SK-N-SH (cell line): Measurements from ENCODE around the gene UBL7. TPM values are rescaled to one million over a fixed set of nuclear protein-coding genes. Genes with fewer than 3 reads are reported as not detected.

Experiments
- CTCF ChIA-PET: fragments of 300-600, 350-600 bp; formaldehyde crosslinking; extraction: SDS; loops from one replicate; lab custom pipeline; 2021; lab: Yijun Ruan, JAX
- POLR2A ChIA-PET: fragments of 350-600 bp; sonication (Branson Sonifier 250); formaldehyde crosslinking; extraction: SDS; loops from one replicate; lab custom pipeline; 2020; ENCODE audit warnings: antibody characterized with exemption, inconsistent platforms; lab: Yijun Ruan, JAX
- DNase-seq: peaks from one replicate; pipeline ENCODE4 v3.0.0; 2012
- H2AFZ ChIP-seq: fragments of 200-600 bp; sonication (generic); 2 replicates; pipeline ENCODE4 v1.8.1; 2016; ENCODE audit warnings: antibody characterized with exemption, mild to moderate bottlenecking, low read depth
- H3F3A ChIP-seq: fragments of 200-600 bp; sonication (generic); replicated peaks from 2 replicates; pipeline ENCODE3; 2016; ENCODE audit warnings: antibody characterized with exemption, mild to moderate bottlenecking; ENCODE audit not compliant: insufficient read depth
- H3K27ac ChIP-seq, 2 experiments: fragments of 200-500 bp in 1 of 2; fragments of 200-600 bp in 1 of 2; sonication (Bioruptor generic) in 1 of 2; sonication (generic), shearing (Covaris generic) in 1 of 2; 2 replicates each; pipeline versions ENCODE4 v1.5.1 to v1.6.1; 2014 to 2016; ENCODE audit warnings: low read depth in 2 of 2, inconsistent platforms in 1 of 2, low read length in 1 of 2, mild to moderate bottlenecking in 1 of 2, mixed read lengths in 1 of 2
- H3K27me3 ChIP-seq: fragments of 200-600 bp; sonication (generic), shearing (Covaris generic); 2 replicates; pipeline ENCODE4 v1.6.1; 2016; ENCODE audit warnings: mixed run types; ENCODE audit not compliant: insufficient read depth
- H3K36me3 ChIP-seq, 2 experiments: fragments of 200-500 bp in 1 of 2; fragments of 200-600 bp in 1 of 2; sonication (Bioruptor generic) in 1 of 2; sonication (generic) in 1 of 2; replicated peaks in 1 of 2; 2 replicates each; pipeline versions ENCODE3 to v1.5.1; 2014 to 2016; ENCODE audit warnings: low read length in 1 of 2, mild to moderate bottlenecking in 1 of 2; ENCODE audit not compliant: insufficient read depth in 2 of 2, control insufficient read depth in 1 of 2
- H3K4me1 ChIP-seq, 2 experiments: fragments of 200-500 bp in 1 of 2; fragments of 200-600 bp in 1 of 2; sonication (Bioruptor generic) in 1 of 2; sonication (generic), shearing (Covaris generic) in 1 of 2; 2 replicates each; pipeline versions ENCODE4 v1.5.1 to v1.6.1; 2014 to 2016; ENCODE audit warnings: low read depth in 1 of 2, low read length in 1 of 2, mixed run types in 1 of 2; ENCODE audit not compliant: insufficient read depth in 2 of 2, control insufficient read depth in 1 of 2
- H3K4me2 ChIP-seq: fragments of 200-600 bp; sonication (generic), shearing (Covaris generic); 2 replicates; pipeline ENCODE4 v1.6.1; 2017; ENCODE audit warnings: mixed run types
- H3K4me3 ChIP-seq, 2 experiments: fragments of 200-500 bp in 1 of 2; fragments of 200-600 bp in 1 of 2; sonication (Bioruptor generic) in 1 of 2; sonication (generic), shearing (Covaris generic) in 1 of 2; 2 replicates each; pipeline versions ENCODE4 v1.5.1 to v1.8.1; 2014 to 2016; ENCODE audit warnings: low read depth in 2 of 2, inconsistent platforms in 1 of 2, low read length in 1 of 2, mild to moderate bottlenecking in 1 of 2, mixed read lengths in 1 of 2, moderate library complexity in 1 of 2
- H3K79me2 ChIP-seq: fragments of 200-600 bp; sonication (generic); 2 replicates; pipeline ENCODE4 v1.8.1; 2017; ENCODE audit warnings: mild to moderate bottlenecking; ENCODE audit not compliant: insufficient read depth
- H3K9ac ChIP-seq: fragments of 200-600 bp; sonication (generic); 2 replicates; pipeline ENCODE4 v1.6.1; 2017; ENCODE audit warnings: mixed run types
- H3K9me2 ChIP-seq: fragments of 200-600 bp; sonication (generic); 2 replicates; pipeline ENCODE4 v1.6.1; 2017; ENCODE audit warnings: mixed run types
- H3K9me3 ChIP-seq: fragments of 200-600 bp; sonication (generic); 2 replicates; pipeline ENCODE4 v1.6.1; 2017; ENCODE audit warnings: mixed run types, mild to moderate bottlenecking, moderate library complexity
- H4K20me1 ChIP-seq: fragments of 200-600 bp; sonication (generic); 2 replicates; pipeline ENCODE4 v1.6.1; 2017; ENCODE audit warnings: mild to moderate bottlenecking, mixed run types; ENCODE audit not compliant: insufficient read depth
- ELF1 ChIP-seq: IDR thresholded peaks from 2 replicates; pipeline ENCODE4 v1.4.0; 2012
- FOSL2 ChIP-seq: IDR thresholded peaks from 2 replicates; pipeline ENCODE4 v1.4.0; 2012; ENCODE audit warnings: low read depth, mild to moderate bottlenecking, moderate library complexity, borderline replicate concordance
- FOXJ3 ChIP-seq: sonication (generic); formaldehyde crosslinking; IDR thresholded peaks from 2 replicates; pipeline ENCODE4 v1.5.1; 2020; ENCODE audit warnings: mild to moderate bottlenecking, missing genetic modification reagents
- FOXM1 ChIP-seq: IDR thresholded peaks from 2 replicates; pipeline ENCODE4 v1.4.0; 2012; ENCODE audit warnings: low read depth, mild to moderate bottlenecking
- GABPA ChIP-seq: IDR thresholded peaks from 2 replicates; pipeline ENCODE4 v1.4.0; 2012; ENCODE audit warnings: low read depth, mild to moderate bottlenecking
- JUND ChIP-seq: IDR thresholded peaks from 2 replicates; pipeline ENCODE4 v1.4.0; 2012
- NFIC ChIP-seq: IDR thresholded peaks from 2 replicates; pipeline ENCODE4 v1.4.0; 2012; ENCODE audit warnings: borderline replicate concordance
- NRF1 ChIP-seq: IDR thresholded peaks from 2 replicates; pipeline ENCODE4 v1.6.1; 2012; ENCODE audit warnings: low read depth, mild to moderate bottlenecking, low read length
- POLR2AphosphoS5 ChIP-seq: IDR thresholded peaks from 2 replicates; pipeline ENCODE4 v1.6.1; 2012; ENCODE audit warnings: low read depth, low read length
- RAD21 ChIP-seq: IDR thresholded peaks from 2 replicates; pipeline ENCODE4 v1.6.1; 2012; ENCODE audit warnings: mild to moderate bottlenecking, low read length
- RCOR1 ChIP-seq: fragments of 150-350 bp; IDR thresholded peaks from 2 replicates; pipeline ENCODE4 v1.6.1; 2017; ENCODE audit warnings: antibody characterized with exemption, low read length
- RFX5 ChIP-seq: IDR thresholded peaks from 2 replicates; pipeline ENCODE4 v1.6.1; 2012; ENCODE audit warnings: mild to moderate bottlenecking, improper control_type of control experiment, low read length
- RXRA ChIP-seq: IDR thresholded peaks from 2 replicates; pipeline ENCODE4 v1.4.0; 2012; ENCODE audit warnings: low read depth, mild to moderate bottlenecking, borderline replicate concordance
- SIN3A ChIP-seq: IDR thresholded peaks from 2 replicates; pipeline ENCODE4 v1.6.1; 2012; ENCODE audit warnings: low read depth, mild to moderate bottlenecking, low read length, moderate library complexity, borderline replicate concordance
- TAF1 ChIP-seq: IDR thresholded peaks from 2 replicates; pipeline ENCODE4 v1.6.1; 2012; ENCODE audit warnings: low read depth, mild to moderate bottlenecking, low read length, moderate library complexity, borderline replicate concordance
- TCF12 ChIP-seq: IDR thresholded peaks from 2 replicates; pipeline ENCODE4 v1.4.0; 2012
- TEAD4 ChIP-seq: IDR thresholded peaks from 2 replicates; pipeline ENCODE4 v1.4.0; 2012; ENCODE audit warnings: mild to moderate bottlenecking, borderline replicate concordance; ENCODE audit not compliant: insufficient read depth
- WGBS: methylation state at CpG from one replicate; pipeline ENCODE4 v1.1.6; 2017; ENCODE audit warnings: low lambda C conversion rate; 5-methylcytosine and 5-hydroxymethylcytosine counted together
- polyA plus RNA-seq, 3 experiments: library from polyadenylated mRNA; depleted of rRNA; stranded (reverse); fragments of >200 nt; gene quantifications; 2 replicates each; pipeline ENCODE4 v1.2.3, GENCODE V29; 2012
- TF ChIP-seq, protein P1 (sequence below): fragments of 150-350 bp; IDR thresholded peaks from 2 replicates; pipeline ENCODE4 v1.6.1; 2016; ENCODE audit warnings: mild to moderate bottlenecking, low read depth, low read length
- TF ChIP-seq, protein P2 (sequence below): IDR thresholded peaks from 2 replicates; pipeline ENCODE4; 2012
- TF ChIP-seq, protein P3 (sequence below): IDR thresholded peaks from 2 replicates; pipeline ENCODE4 v1.6.1; 2012; ENCODE audit warnings: mild to moderate bottlenecking, low read depth, low read length, moderate library complexity
- TF ChIP-seq, protein P4 (sequence below): fragments of 200-600 bp; sonication (generic); IDR thresholded peaks from 2 replicates; pipeline ENCODE4 v1.6.1; 2017; ENCODE audit warnings: antibody characterized with exemption, mild to moderate bottlenecking, moderate library complexity

The UBL7 gene
- polyA plus RNA-seq, 1 of the 3 experiments (the other 2 are of a cell fraction), result 81.1 TPM

DNA sequence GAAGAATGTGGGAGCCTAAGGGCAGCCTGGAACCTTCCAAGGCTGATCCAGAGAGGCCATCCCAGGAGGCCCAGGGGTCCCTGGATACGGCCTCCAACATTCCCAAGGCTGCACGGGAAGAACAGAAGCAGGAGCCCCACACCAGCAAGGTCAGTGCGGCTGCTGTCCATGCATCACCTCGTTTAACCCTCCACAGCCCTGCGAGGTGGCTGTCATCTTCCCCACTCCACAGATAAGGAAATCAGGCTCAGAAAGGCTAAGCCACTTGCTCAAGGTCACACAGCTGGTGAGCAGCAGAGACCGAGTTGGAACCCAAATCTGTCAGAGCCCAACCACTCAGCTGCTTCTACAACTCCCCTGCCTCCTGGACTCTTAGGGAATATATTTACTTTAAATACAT, 48.8 kb downstream of the UBL7 start:
- no peak overlapping the region for H3K27ac ChIP-seq
- peaks cover 1% of the 10 kb centered on the region for H3F3A ChIP-seq
- no peak overlapping the region for H3K4me2 ChIP-seq
- no peaks in the 10 kb centered on the region for H4K20me1 ChIP-seq
- H3K9me2 ChIP-seq, result no peaks in the 10 kb centered on the region
- 55% methylated on average over 4 of the region's 6 CpGs for WGBS
- ChIA-PET CTCF (interaction anchor here (0.6 to 0.9 kb wide), 3 partner anchors 12 to 203 kb away, joined by 3 to 4 read pairs (median 3); no protein-coding TSS in a partner anchor), POLR2A (no interaction called here)
- no peaks in the 10 kb centered on the region for H3K27me3 ChIP-seq
- peaks cover 0 to 5% of the 10 kb centered on the region in 2 experiments; a peak in 2 of 4 replicates for H3K4me1 ChIP-seq
- H3K9ac ChIP-seq, result no peak overlapping the region
- TF ChIP-seq, protein P1, sequence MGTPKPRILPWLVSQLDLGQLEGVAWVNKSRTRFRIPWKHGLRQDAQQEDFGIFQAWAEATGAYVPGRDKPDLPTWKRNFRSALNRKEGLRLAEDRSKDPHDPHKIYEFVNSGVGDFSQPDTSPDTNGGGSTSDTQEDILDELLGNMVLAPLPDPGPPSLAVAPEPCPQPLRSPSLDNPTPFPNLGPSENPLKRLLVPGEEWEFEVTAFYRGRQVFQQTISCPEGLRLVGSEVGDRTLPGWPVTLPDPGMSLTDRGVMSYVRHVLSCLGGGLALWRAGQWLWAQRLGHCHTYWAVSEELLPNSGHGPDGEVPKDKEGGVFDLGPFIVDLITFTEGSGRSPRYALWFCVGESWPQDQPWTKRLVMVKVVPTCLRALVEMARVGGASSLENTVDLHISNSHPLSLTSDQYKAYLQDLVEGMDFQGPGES, result no peak
- TF ChIP-seq NRF1, result no peak
- TF ChIP-seq NFIC, result no peak
- TF ChIP-seq, protein P2, sequence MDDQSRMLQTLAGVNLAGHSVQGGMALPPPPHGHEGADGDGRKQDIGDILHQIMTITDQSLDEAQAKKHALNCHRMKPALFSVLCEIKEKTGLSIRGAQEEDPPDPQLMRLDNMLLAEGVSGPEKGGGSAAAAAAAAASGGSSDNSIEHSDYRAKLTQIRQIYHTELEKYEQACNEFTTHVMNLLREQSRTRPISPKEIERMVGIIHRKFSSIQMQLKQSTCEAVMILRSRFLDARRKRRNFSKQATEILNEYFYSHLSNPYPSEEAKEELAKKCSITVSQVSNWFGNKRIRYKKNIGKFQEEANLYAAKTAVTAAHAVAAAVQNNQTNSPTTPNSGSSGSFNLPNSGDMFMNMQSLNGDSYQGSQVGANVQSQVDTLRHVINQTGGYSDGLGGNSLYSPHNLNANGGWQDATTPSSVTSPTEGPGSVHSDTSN, result no peak
- no peak for TF ChIP-seq POLR2AphosphoS5
- no peak for TF ChIP-seq RXRA
- TF ChIP-seq TAF1, result no peak
- H2AFZ ChIP-seq, result no peak overlapping the region
- DNase-seq, result no peak
- no peaks in the 10 kb centered on the region for H3K79me2 ChIP-seq
- H3K36me3 ChIP-seq, result no peaks in the 10 kb centered on the region
- no peak overlapping the region for H3K4me3 ChIP-seq
- H3K9me3 ChIP-seq, result no peaks in the 10 kb centered on the region

DNA sequence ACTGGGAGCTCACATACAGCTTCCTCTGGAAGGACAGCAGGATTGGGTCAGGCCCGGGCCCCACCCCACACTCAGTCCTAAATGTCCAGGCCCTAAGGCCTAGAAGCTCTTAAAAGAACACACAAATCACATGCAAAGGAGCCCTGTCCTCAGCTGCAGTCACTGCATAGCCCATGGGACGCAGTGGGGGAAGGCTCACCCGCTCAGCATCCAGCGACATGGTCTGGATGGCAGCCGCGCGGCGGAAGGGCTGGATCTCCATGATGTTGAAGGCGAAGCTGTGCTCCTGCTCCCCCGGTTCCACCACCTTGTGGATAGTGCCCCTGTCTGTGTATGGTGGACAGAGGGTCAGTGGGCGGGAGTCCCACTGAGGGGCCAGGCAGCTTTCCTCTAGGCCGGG, 49.3 kb downstream of the UBL7 start:
- H3F3A ChIP-seq, result peaks cover 6% of the 10 kb centered on the region
- no peak for TF ChIP-seq SIN3A
- TF ChIP-seq RFX5, result no peak
- TF ChIP-seq TCF12, result no peak
- TF ChIP-seq RXRA, result no peak
- TF ChIP-seq TEAD4, result no peak
- TF ChIP-seq FOXM1, result no peak
- no peak for TF ChIP-seq ELF1
- no peak for TF ChIP-seq JUND
- no peak for TF ChIP-seq TAF1
- TF ChIP-seq RAD21, result no peak
- TF ChIP-seq, protein P3, sequence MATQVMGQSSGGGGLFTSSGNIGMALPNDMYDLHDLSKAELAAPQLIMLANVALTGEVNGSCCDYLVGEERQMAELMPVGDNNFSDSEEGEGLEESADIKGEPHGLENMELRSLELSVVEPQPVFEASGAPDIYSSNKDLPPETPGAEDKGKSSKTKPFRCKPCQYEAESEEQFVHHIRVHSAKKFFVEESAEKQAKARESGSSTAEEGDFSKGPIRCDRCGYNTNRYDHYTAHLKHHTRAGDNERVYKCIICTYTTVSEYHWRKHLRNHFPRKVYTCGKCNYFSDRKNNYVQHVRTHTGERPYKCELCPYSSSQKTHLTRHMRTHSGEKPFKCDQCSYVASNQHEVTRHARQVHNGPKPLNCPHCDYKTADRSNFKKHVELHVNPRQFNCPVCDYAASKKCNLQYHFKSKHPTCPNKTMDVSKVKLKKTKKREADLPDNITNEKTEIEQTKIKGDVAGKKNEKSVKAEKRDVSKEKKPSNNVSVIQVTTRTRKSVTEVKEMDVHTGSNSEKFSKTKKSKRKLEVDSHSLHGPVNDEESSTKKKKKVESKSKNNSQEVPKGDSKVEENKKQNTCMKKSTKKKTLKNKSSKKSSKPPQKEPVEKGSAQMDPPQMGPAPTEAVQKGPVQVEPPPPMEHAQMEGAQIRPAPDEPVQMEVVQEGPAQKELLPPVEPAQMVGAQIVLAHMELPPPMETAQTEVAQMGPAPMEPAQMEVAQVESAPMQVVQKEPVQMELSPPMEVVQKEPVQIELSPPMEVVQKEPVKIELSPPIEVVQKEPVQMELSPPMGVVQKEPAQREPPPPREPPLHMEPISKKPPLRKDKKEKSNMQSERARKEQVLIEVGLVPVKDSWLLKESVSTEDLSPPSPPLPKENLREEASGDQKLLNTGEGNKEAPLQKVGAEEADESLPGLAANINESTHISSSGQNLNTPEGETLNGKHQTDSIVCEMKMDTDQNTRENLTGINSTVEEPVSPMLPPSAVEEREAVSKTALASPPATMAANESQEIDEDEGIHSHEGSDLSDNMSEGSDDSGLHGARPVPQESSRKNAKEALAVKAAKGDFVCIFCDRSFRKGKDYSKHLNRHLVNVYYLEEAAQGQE, result no peak
- TF ChIP-seq, protein P4, sequence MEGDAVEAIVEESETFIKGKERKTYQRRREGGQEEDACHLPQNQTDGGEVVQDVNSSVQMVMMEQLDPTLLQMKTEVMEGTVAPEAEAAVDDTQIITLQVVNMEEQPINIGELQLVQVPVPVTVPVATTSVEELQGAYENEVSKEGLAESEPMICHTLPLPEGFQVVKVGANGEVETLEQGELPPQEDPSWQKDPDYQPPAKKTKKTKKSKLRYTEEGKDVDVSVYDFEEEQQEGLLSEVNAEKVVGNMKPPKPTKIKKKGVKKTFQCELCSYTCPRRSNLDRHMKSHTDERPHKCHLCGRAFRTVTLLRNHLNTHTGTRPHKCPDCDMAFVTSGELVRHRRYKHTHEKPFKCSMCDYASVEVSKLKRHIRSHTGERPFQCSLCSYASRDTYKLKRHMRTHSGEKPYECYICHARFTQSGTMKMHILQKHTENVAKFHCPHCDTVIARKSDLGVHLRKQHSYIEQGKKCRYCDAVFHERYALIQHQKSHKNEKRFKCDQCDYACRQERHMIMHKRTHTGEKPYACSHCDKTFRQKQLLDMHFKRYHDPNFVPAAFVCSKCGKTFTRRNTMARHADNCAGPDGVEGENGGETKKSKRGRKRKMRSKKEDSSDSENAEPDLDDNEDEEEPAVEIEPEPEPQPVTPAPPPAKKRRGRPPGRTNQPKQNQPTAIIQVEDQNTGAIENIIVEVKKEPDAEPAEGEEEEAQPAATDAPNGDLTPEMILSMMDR, result no peak
- no peak for TF ChIP-seq RCOR1
- TF ChIP-seq GABPA, result no peak
- no peak for TF ChIP-seq NFIC
- TF ChIP-seq FOSL2, result no peak
- no peak for TF ChIP-seq POLR2AphosphoS5
- no peak for TF ChIP-seq FOXJ3 (CRISPR knock-in tag)
- TF ChIP-seq, all 33 proteins: peak for 0
- Histone ChIP-seq H3K4me3 (no peak overlapping the region), H3K27me3 (no peaks in the 10 kb centered on the region), H4K20me1 (no peaks in the 10 kb centered on the region), H3K9me3 (no peaks in the 10 kb centered on the region), H2AFZ (no peak overlapping the region), H3K9me2 (no peaks in the 10 kb centered on the region), H3K36me3 (no peaks in the 10 kb centered on the region), H3K79me2 (no peaks in the 10 kb centered on the region), H3K9ac (no peak overlapping the region), H3K4me1 (peaks cover 0 to 10% of the 10 kb centered on the region in 2 experiments; a peak in 2 of 4 replicates), H3K4me2 (no peak overlapping the region), H3K27ac (no peak overlapping the region)
- ChIA-PET POLR2A (no interaction called here), CTCF (interaction anchor here (0.6 to 0.7 kb wide), 2 partner anchors 13 to 203 kb away, joined by 3 read pairs; no protein-coding TSS in a partner anchor)
- DNase-seq, result no peak
- 95% methylated on average over 11 of the region's 12 CpGs for WGBS
